Kidney (tissue), 14 donors: ENCODE results near the gene PPM1L. TPM values are rescaled to one million over a fixed set of nuclear protein-coding genes. Genes with fewer than 3 reads are reported as not detected.
A peak's percentile ranks its signal among the peaks of the same experiment; 100 is the strongest.

ENCODE experiments used
- DNase-seq, 5 donors: peaks; one replicate each; pipeline ENCODE4 v3.0.0-alpha.2; 2013 to 2020
- FAIRE-seq: peaks from 2 replicates; lab custom pipeline; 2012; peaks lifted over from hg19 to GRCh38; lab: Jason Lieb, UNC
- H3K27ac ChIP-seq, 2 donors: one replicate each; pipeline ENCODE4 v1.7.0; 2013; ENCODE audit warnings: low read depth in 2 of 2, low read length in 2 of 2, inconsistent platforms in 1 of 2
- H3K27me3 ChIP-seq: one replicate; pipeline ENCODE4 v1.7.1; 2013; ENCODE audit warnings: low read length, inconsistent platforms; ENCODE audit not compliant: control insufficient read depth, insufficient read depth
- H3K36me3 ChIP-seq, 3 donors: one replicate each; pipeline versions ENCODE4 v1.7.0 to v1.7.1; 2013; ENCODE audit warnings: low read length in 3 of 3, control low read depth in 1 of 3, inconsistent platforms in 1 of 3; ENCODE audit not compliant: insufficient read depth in 3 of 3, control insufficient read depth in 2 of 3
- H3K4me1 ChIP-seq, 3 donors: one replicate each; pipeline versions ENCODE4 v1.7.0 to v1.7.1; 2013; ENCODE audit warnings: low read length in 3 of 3, inconsistent platforms in 1 of 3, low read depth in 1 of 3; ENCODE audit not compliant: control insufficient read depth in 2 of 3, insufficient read depth in 2 of 3
- H3K4me3 ChIP-seq, 3 donors: one replicate each; pipeline versions ENCODE4 v1.7.0 to v1.8.1; 2013; ENCODE audit warnings: low read length in 3 of 3, control low read depth in 1 of 3, inconsistent platforms in 1 of 3
- H3K9ac ChIP-seq, 3 donors: one replicate each; pipeline versions ENCODE4 v1.7.0 to v1.7.1; 2013; ENCODE audit warnings: low read length in 3 of 3, control low read depth in 1 of 3, inconsistent platforms in 1 of 3
- H3K9me3 ChIP-seq, 3 donors: one replicate each; pipeline versions ENCODE4 v1.7.0 to v1.7.1; 2013; ENCODE audit warnings: low read length in 3 of 3, control low read depth in 1 of 3, inconsistent platforms in 1 of 3; ENCODE audit not compliant: control insufficient read depth in 2 of 3, insufficient read depth in 1 of 3
- CTCF ChIP-seq: IDR thresholded peaks from 3 replicates; pipeline ENCODE4 v1.5.1; 2012; ENCODE audit warnings: mild to moderate bottlenecking, moderate library complexity, borderline replicate concordance; ENCODE audit not compliant: insufficient read depth; ENCODE audit errors: extremely low read depth
- intact Hi-C: fragments of 100-400 bp; cut with DNase I; formaldehyde crosslinking; loops from one replicate; pipeline ENCODE4 v1.11.1; 2022
- polyA plus RNA-seq: library from polyadenylated mRNA; stranded (reverse); fragments of 350-450 nt; fragmentation: Illumina TruSeq; extraction: RNeasy Lipid Tissue Mini Kit (QIAGEN cat#74804); gene quantifications from one replicate; pipeline ENCODE4 v1.2.3, GENCODE V29; 2014; ENCODE audit warnings: low read depth, low replicate concordance; ENCODE audit not compliant: insufficient read depth
- total RNA-seq: library from RNA; stranded (reverse); fragmentation: NEBNext Ultra II Directional; extraction: Animal tissue kit (Norgen Biotek cat#: 25700); gene quantifications from one replicate; pipeline ENCODE4 v1.2.1, GENCODE V29; 2021
- donor health status: control.
- donor health status: control.
- donor health status: control.
- donor health status: control.
- donor health status: control.
- donor health status: DM: yes; HTN: yes; CAD: no.
- donor health status: Normal renal cell carcinoma (clear cell type).

Gene PPM1L
- total and polyA plus RNA-seq, 2 donors from 2014 or later = 2.8 to 13.8 TPM

- intact Hi-C loops = loop anchor here (10.0 kb wide), 1 partner anchor 231 kb away; no protein-coding TSS in a partner anchor
These were observed 179.5 kb downstream of the PPM1L start for GRCh38 chr3:160935413-160936095.

GRCh38 chr3:160941885-160942494 is 186.0 kb downstream of the PPM1L start:
- Histone ChIP-seq H3K36me3 (no peaks in the 10 kb centered on the region), H3K9me3 (no peaks in the 10 kb centered on the region), H3K27me3 (no peaks in the 10 kb centered on the region), H3K4me1 (peaks cover 0 to 13% (median 3%) of the 10 kb centered on the region in 3 donors), H3K27ac (no peak overlapping the region), H3K9ac (no peak overlapping the region), H3K4me3 (peak overlapping the region in 1 of 3 donors; percentile 0)
- intact Hi-C loops = no loop called here
- peak; percentile 89 for TF ChIP-seq CTCF
- FAIRE-seq (peak; percentile 95), DNase-seq (peak in 4 of 5 donors; percentile 55 to 88 (median 77))

More at GRCh38 chr3:160935413-160936095, 179.5 kb downstream of the PPM1L start:
- TF ChIP-seq CTCF = no peak
- H3K4me1 ChIP-seq = no peaks in the 10 kb centered on the region
- H3K36me3 ChIP-seq = no peaks in the 10 kb centered on the region
- no peaks in the 10 kb centered on the region for H3K27me3 ChIP-seq
- peak overlapping the region in 1 of 3 donors; percentile 12 for H3K9ac ChIP-seq
- H3K9me3 ChIP-seq = no peaks in the 10 kb centered on the region
- FAIRE-seq (no peak), DNase-seq (no peak)
- H3K4me3 ChIP-seq = no peak overlapping the region
- no peak overlapping the region for H3K27ac ChIP-seq

- Histone ChIP-seq H3K27ac (no peak overlapping the region), H3K4me3 (no peak overlapping the region), H3K27me3 (no peaks in the 10 kb centered on the region), H3K9ac (no peak overlapping the region), H3K9me3 (no peaks in the 10 kb centered on the region), H3K4me1 (peaks cover 6 to 19% (median 8%) of the 10 kb centered on the region in 3 donors), H3K36me3 (no peaks in the 10 kb centered on the region)
- TF ChIP-seq CTCF = no peak
- FAIRE-seq (no peak), DNase-seq (no peak)
- intact Hi-C loops = no loop called here
These were observed 188.0 kb downstream of the PPM1L start for GRCh38 chr3:160943996-160944395.
